GM18505 (cell line): ENCODE data around the gene ZNF277.

ENCODE experiments used
- ATAC-seq: cut with Tn5 transposase; IDR thresholded peaks from one replicate; pipeline ENCODE4 v1.9.1; 2021; ENCODE audit not compliant: unreplicated experiment
- POLR2A ChIP-seq: IDR thresholded peaks from 4 replicates; pipeline ENCODE4 v1.6.1; 2011; ENCODE audit warnings: borderline replicate concordance; ENCODE audit not compliant: insufficient read depth, insufficient read length; ENCODE audit errors: extremely low read depth

Gene ZNF277

DNA sequence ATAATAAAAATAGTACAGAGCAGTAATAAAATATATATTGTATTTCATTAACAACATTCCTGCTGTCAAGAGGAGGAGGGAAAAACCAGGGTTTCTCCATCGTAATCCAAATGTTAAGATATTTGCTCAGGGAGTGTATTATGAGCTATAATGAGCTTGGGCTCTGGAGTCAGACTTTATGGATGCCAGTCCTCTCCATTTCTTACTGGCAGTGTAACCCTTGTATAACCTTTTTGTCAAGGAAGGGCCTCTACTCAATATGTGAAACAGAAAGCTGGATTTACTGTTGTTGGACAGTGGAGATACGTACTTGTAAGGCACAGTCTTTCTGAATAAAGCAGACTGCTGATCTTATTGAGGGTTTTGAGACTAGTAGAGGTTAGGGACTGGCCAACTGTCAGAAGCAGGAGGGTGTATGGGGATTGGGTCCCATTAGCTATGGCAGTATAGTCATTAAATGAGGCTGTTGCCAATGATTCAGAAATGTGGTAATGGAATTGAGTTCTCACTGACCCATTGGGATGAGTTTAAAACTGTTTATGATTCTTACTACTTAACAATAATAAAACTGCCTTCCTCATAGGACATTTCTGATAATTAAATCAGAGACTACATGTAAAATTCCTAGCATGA, 56.5 kb downstream of the ZNF277 start:
- TF ChIP-seq POLR2A = no peak
- ATAC-seq = no peak

DNA sequence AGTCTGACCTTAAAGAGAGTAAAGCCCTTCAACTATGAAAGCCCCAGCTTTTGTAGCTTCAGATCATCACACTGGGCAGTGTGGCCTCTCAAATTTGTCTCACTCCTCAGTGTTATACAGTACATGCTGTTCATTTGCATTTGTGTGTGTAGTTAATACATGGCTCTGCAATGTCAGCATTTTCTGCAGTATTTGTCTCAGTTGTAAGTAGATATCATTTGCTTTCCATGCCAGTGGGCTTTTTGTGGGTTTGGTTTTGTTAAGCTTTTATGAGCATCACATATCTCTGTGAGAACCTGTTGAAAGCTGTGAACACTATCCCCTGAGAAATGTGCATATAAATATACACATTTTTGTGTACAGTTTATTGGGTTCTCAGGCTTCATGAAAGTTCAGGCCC, 57.0 kb downstream of the ZNF277 start:
- TF ChIP-seq POLR2A = no peak
- ATAC-seq = no peak

GRCh38 chr7:112266141-112266540, 59.6 kb downstream of the ZNF277 start:
- no peak for ATAC-seq
- TF ChIP-seq POLR2A = no peak

- no peak for ATAC-seq
Measured at GRCh38 chr7:112266595-112267270, 60.2 kb downstream of the ZNF277 start.

DNA sequence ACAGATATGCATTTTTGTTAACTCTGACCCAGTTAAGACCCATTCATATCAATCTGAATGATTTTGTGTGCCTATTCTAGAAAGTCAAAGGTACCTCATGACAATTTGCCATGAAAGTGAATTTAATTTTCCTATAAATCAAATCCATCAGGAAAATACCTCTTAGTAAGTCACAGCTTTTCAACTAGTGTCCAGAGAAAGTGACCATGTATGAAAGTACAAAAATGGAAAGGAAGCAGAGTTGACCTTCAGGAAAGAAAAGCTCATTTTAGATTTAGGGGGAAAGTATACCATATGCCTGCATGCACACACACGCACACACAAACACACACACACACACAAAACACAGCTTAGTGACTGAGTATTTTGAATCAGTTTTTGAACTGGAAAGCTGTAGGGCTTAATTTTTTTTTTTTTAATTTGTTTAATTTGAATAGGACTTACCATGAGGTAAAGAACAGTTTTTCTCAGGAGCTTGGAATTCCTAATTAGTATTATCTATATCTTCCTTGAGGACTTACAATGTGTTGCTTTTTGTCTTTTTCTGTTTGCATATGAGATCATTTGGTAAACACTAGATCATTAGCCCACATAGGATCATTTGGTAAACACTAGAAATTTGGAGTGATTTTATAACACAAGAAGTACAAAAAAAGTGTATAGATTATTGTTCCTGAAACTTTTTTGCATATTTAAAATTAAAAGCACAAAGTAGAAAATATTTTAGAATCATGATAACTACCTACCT, 61.6 kb downstream of the ZNF277 start:
- no peak for TF ChIP-seq POLR2A

More at GRCh38 chr7:112266595-112267270, 60.2 kb downstream of the ZNF277 start:
- no peak for TF ChIP-seq POLR2A

GRCh38 chr7:112271162-112271561, 64.7 kb downstream of the ZNF277 start:
- no peak for TF ChIP-seq POLR2A
- ATAC-seq = no peak

More for the DNA sequence above, 61.6 kb downstream of the ZNF277 start:
- ATAC-seq = no peak

GRCh38 chr7:112272921-112273561, 66.5 kb downstream of the ZNF277 start:
- TF ChIP-seq POLR2A = no peak

GRCh38 chr7:112279042-112279441, 72.5 kb downstream of the ZNF277 start:
- no peak for TF ChIP-seq POLR2A

More at GRCh38 chr7:112272921-112273561, 66.5 kb downstream of the ZNF277 start:
- ATAC-seq = no peak

DNA sequence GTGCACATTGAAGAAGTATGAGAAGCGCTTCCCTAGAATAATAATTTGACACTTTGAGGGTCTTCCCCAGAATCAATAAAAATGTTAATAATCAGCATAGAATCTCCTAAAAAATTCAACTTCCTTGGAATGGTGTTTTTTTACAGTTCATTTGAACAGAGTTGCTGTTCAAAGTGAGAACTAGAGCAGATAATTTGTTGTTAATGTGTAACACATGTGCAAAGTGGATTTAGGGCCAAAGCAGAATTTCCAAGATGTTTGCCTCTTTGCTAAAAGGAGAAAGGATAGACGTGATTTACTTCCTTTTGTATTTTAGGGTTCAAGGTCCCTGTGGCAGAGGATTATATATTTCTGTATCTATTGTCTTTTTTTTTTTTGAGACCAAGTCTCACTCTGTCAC, 73.8 kb downstream of the ZNF277 start:
- ATAC-seq = no peak
- TF ChIP-seq POLR2A = no peak

More at GRCh38 chr7:112279042-112279441, 72.5 kb downstream of the ZNF277 start:
- ATAC-seq = no peak

DNA sequence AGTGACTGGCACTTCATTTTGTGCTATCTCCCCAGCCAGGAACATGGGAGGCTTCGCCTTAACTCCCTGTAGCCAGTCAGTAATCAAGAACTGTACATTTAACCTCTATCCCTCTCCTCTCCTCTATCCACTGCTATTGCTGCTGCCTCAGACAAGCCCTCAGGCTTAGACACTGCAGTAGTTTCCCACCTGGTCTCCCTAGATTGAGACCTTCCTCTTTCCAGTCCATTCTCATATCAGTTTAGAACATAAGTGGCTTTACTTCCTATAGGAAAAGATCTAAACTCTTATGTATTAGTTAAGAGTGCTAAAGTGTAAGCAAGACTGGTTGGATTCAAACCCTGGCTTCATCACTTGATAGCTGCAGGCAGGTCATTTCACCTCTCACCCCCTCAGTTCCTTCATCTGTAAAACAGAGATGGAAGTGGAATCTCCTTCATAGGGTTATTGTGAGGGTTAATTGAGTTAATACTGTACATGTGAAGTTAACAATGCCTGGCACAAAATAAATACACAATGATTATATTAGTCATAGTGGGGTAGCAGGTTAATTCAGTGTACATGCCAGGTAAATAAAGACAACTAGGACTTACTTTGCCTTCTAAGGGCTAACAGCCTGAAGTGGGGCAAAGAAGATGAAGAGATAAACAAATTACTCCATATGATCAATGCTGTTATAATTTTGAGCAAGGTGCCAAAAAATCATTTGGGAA, 76.1 kb downstream of the ZNF277 start:
- no peak for ATAC-seq
- TF ChIP-seq POLR2A = no peak

GRCh38 chr7:112283382-112283910, 77.0 kb downstream of the ZNF277 start:
- no peak for ATAC-seq
- no peak for TF ChIP-seq POLR2A

- peak; percentile 79 for ATAC-seq
- no peak for TF ChIP-seq POLR2A
Measured at GRCh38 chr7:112286250-112287086, 80.0 kb downstream of the ZNF277 start.
